HepG2 (cell line): ENCODE measurements around the gene GPR31. TPM values are rescaled to one million over a fixed set of nuclear protein-coding genes. Genes with fewer than 3 reads are reported as not detected.
A peak's percentile ranks its signal among the peaks of the same experiment; 100 is the strongest.
"Not testable (repeated sequence)": the region's sequence is repeated elsewhere in the genome, so short reads cannot be mapped to it uniquely, and the experiment has no call there.

ENCODE experiments used
- ATAC-seq: fragments of 200-7000 bp; cut with Tn5 transposase; 3 replicates; pipeline ENCODE4 v1.9.1; 2020; ENCODE audit warnings: mild to moderate bottlenecking, moderate library complexity
- BruUV-seq: library from RNA; stranded (reverse); fragments of 400-500 nt; replicated peaks from 2 replicates; lab custom pipeline; 2021; lab: Mats Ljungman, UMichigan
- CTCF ChIA-PET: fragments of 300-600 bp; formaldehyde crosslinking; extraction: SDS; loops from one replicate; lab custom pipeline; 2021; ENCODE audit warnings: low total read pairs, inconsistent platforms, low intra/inter-chr PET ratio; lab: Yijun Ruan, JAX
- POLR2A ChIA-PET: fragments of 350-600 bp; sonication (Branson Sonifier 250); formaldehyde crosslinking; loops from one replicate; lab custom pipeline; 2020; ENCODE audit warnings: antibody characterized with exemption, inconsistent platforms; lab: Yijun Ruan, JAX
- DNase-seq: peaks from one replicate; pipeline ENCODE4 v3.0.0-alpha.2; 2015; ENCODE audit warnings: low spot score
- FAIRE-seq: peaks from 3 replicates; lab custom pipeline; 2011; peaks lifted over from hg19 to GRCh38; lab: Jason Lieb, UNC
- H2AFZ ChIP-seq: one replicate; pipeline ENCODE4 v1.6.1; 2011; ENCODE audit warnings: low read length, inconsistent platforms
- H3K27ac ChIP-seq: fragments of 300-600 bp; 3 replicates; pipeline ENCODE4 v1.8.0; 2011; ENCODE audit warnings: mixed run types, mild to moderate bottlenecking, mixed read lengths, low read length, inconsistent platforms; ENCODE audit not compliant: insufficient read depth; ENCODE audit errors: extremely low read length
- H3K27me3 ChIP-seq, 2 experiments: fragments of 200-600 bp in 1 of 2; 2 replicates in 1 of 2; 3 replicates in 1 of 2; pipeline versions ENCODE4 v1.6.0 to v1.8.0; 2011; ENCODE audit warnings: low read length in 2 of 2, mild to moderate bottlenecking in 2 of 2, moderate library complexity in 2 of 2, inconsistent platforms in 1 of 2; ENCODE audit not compliant: insufficient read depth in 2 of 2, control insufficient read depth in 1 of 2
- H3K36me3 ChIP-seq, 2 experiments: fragments of 200-600 bp in 1 of 2; replicated peaks in 1 of 2; 2 replicates in 1 of 2; 3 replicates in 1 of 2; pipeline versions ENCODE4 v1.5.1 to v1.8.0; 2011; ENCODE audit warnings: low read length in 2 of 2, inconsistent platforms in 1 of 2; ENCODE audit not compliant: insufficient read depth in 2 of 2, control insufficient read depth in 1 of 2
- H3K4me1 ChIP-seq: 2 replicates; pipeline ENCODE4 v1.5.1; 2012; ENCODE audit warnings: low read length, inconsistent platforms; ENCODE audit not compliant: insufficient read depth
- H3K4me2 ChIP-seq: 2 replicates; pipeline ENCODE4 v1.6.0; 2011; ENCODE audit warnings: low read depth, low read length, inconsistent platforms
- H3K4me3 ChIP-seq, 3 experiments: fragments of 200-600 bp in 1 of 3; sonication (generic), shearing (Covaris generic) in 1 of 3; replicated peaks in 1 of 3; 2 replicates each; pipeline ENCODE4 v1.5.1; 2011 to 2016; ENCODE audit warnings: low read length in 3 of 3, inconsistent platforms in 2 of 3, low read depth in 2 of 3, mild to moderate bottlenecking in 2 of 3, control low read depth in 1 of 3, mixed read lengths in 1 of 3; ENCODE audit not compliant: insufficient read depth in 1 of 3
- H3K79me2 ChIP-seq: one replicate; pipeline ENCODE4 v1.6.1; 2011; ENCODE audit warnings: low read length, inconsistent platforms; ENCODE audit not compliant: insufficient read depth
- H3K9ac ChIP-seq: 2 replicates; pipeline ENCODE4 v1.6.0; 2011; ENCODE audit warnings: mild to moderate bottlenecking, low read depth, low read length, inconsistent platforms; ENCODE audit not compliant: insufficient read depth
- H3K9me3 ChIP-seq: 2 replicates; pipeline ENCODE4 v1.5.1; 2012; ENCODE audit warnings: mild to moderate bottlenecking, low read length
- H4K20me1 ChIP-seq: 2 replicates; pipeline ENCODE4 v1.6.0; 2011; ENCODE audit warnings: inconsistent platforms, mild to moderate bottlenecking, low read length, moderate library complexity; ENCODE audit not compliant: insufficient read depth
- AHR ChIP-seq: IDR thresholded peaks from 2 replicates; pipeline ENCODE4 v1.6.1; 2018; ENCODE audit warnings: missing genetic modification reagents, missing compliant biosample characterization
- ARHGAP35 ChIP-seq: sonication (generic); formaldehyde crosslinking; IDR thresholded peaks from 2 replicates; pipeline ENCODE4 v1.9.0; 2022; ENCODE audit warnings: mild to moderate bottlenecking, inconsistent platforms, moderate library complexity, missing genetic modification reagents, borderline replicate concordance
- BCL6 ChIP-seq: IDR thresholded peaks from 2 replicates; pipeline ENCODE4 v1.6.1; 2016; ENCODE audit warnings: missing genetic modification reagents, missing compliant biosample characterization
- CBX5 ChIP-seq: sonication (generic); formaldehyde crosslinking; IDR thresholded peaks from 2 replicates; pipeline ENCODE4 v1.4.0; 2020; ENCODE audit warnings: missing genetic modification reagents, borderline replicate concordance
- FOXK1 ChIP-seq: sonication (generic); formaldehyde crosslinking; IDR thresholded peaks from 2 replicates; pipeline ENCODE4 v1.4.0; 2020; ENCODE audit warnings: low read depth, missing genetic modification reagents, borderline replicate concordance
- GABPB1 ChIP-seq: IDR thresholded peaks from 2 replicates; pipeline ENCODE4 v1.6.1; 2016; ENCODE audit warnings: mild to moderate bottlenecking, missing genetic modification reagents, moderate library complexity, missing compliant biosample characterization
- HMG20B ChIP-seq: conservative IDR thresholded peaks from 2 replicates; pipeline ENCODE4 v1.6.1; 2016; ENCODE audit warnings: missing genetic modification reagents, missing compliant biosample characterization
- HMGXB4 ChIP-seq, 2 experiments: sonication (generic) in 1 of 2; formaldehyde crosslinking in 1 of 2; IDR thresholded peaks; 2 replicates each; pipeline versions ENCODE4 v1.4.0 to v1.6.1; 2018 to 2020; ENCODE audit warnings: missing genetic modification reagents in 2 of 2, borderline replicate concordance in 1 of 2, low read depth in 1 of 2, mild to moderate bottlenecking in 1 of 2, missing biosample characterization in 1 of 2
- KAT8 ChIP-seq: IDR thresholded peaks from 2 replicates; pipeline ENCODE4 v1.6.1; 2016; ENCODE audit warnings: missing genetic modification reagents, missing compliant biosample characterization
- KDM5B ChIP-seq: sonication (generic); formaldehyde crosslinking; IDR thresholded peaks from 2 replicates; pipeline ENCODE4 v1.4.0; 2020; ENCODE audit warnings: missing genetic modification reagents, mild to moderate bottlenecking, borderline replicate concordance
- MIER2 ChIP-seq: IDR thresholded peaks from 2 replicates; pipeline ENCODE4 v1.6.1; 2016; ENCODE audit warnings: missing biosample characterization, missing genetic modification reagents
- MXD4 ChIP-seq: IDR thresholded peaks from 2 replicates; pipeline ENCODE4 v1.6.1; 2016; ENCODE audit warnings: mild to moderate bottlenecking, missing biosample characterization, missing genetic modification reagents
- ZBTB38 ChIP-seq: sonication (generic); formaldehyde crosslinking; IDR thresholded peaks from 2 replicates; pipeline ENCODE4 v1.5.1; 2020; ENCODE audit warnings: mild to moderate bottlenecking, missing genetic modification reagents
- ZFP36L2 ChIP-seq: sonication (generic); formaldehyde crosslinking; IDR thresholded peaks from 2 replicates; pipeline ENCODE4 v1.4.0; 2020; ENCODE audit warnings: missing genetic modification reagents
- ZNF768 ChIP-seq: sonication (generic); formaldehyde crosslinking; IDR thresholded peaks from 2 replicates; pipeline ENCODE4 v1.4.0; 2020; ENCODE audit warnings: missing genetic modification reagents
- WGBS: methylation state at CpG from one replicate; pipeline ENCODE4 v1.1.6; 2017; ENCODE audit warnings: low lambda C conversion rate; 5-methylcytosine and 5-hydroxymethylcytosine counted together
- in situ Hi-C: cut with HindIII; loops from 2 replicates; pipeline ENCODE4 v1.10.0; 2017; ENCODE audit warnings: low pct_unique_long_range_greater_than_20kb; ENCODE audit not compliant: extremely low pct_ligation_motif_present
- intact Hi-C: fragments of 100-400 bp; cut with micrococcal nuclease; formaldehyde crosslinking; loops from one replicate; pipeline ENCODE4 v1.10.0; 2022; ENCODE audit not compliant: unreplicated experiment
- polyA plus RNA-seq, 8 experiments: library from polyadenylated mRNA; depleted of rRNA in 3 of 8; stranded (reverse) in 7 of 8; unstranded in 1 of 8; fragments of >200 nt; fragmentation: Illumina TruSeq in 4 of 8; extraction: Trizol in 4 of 8; gene quantifications; 2 replicates each; pipeline versions ENCODE4 v1.2.1 to v1.2.3, GENCODE V29; 2011 to 2016; ENCODE audit warnings: low read depth in 4 of 8, missing spikeins in 1 of 8, mixed read lengths in 1 of 8; ENCODE audit not compliant: insufficient read depth in 1 of 8
- total RNA-seq, 5 experiments: library from RNA; depleted of rRNA; stranded (reverse); fragments of >200 nt; fragmentation: Illumina TruSeq; extraction: Trizol; gene quantifications; 2 replicates each; pipeline ENCODE4 v1.2.3, GENCODE V29; 2016; ENCODE audit warnings: low read depth in 1 of 5
- TF ChIP-seq, protein P1 (sequence below): IDR thresholded peaks from 2 replicates; pipeline ENCODE4 v1.6.1; 2016; ENCODE audit warnings: mild to moderate bottlenecking, missing biosample characterization, missing genetic modification reagents
- TF ChIP-seq, protein P2 (sequence below): sonication (generic); formaldehyde crosslinking; IDR thresholded peaks from 2 replicates; pipeline ENCODE4 v1.8.0; 2022; ENCODE audit warnings: missing genetic modification reagents, mild to moderate bottlenecking, inconsistent platforms, borderline replicate concordance
- TF ChIP-seq, protein P3 (sequence below): sonication (generic); formaldehyde crosslinking; IDR thresholded peaks from 2 replicates; pipeline ENCODE4 v1.4.0; 2020; ENCODE audit warnings: missing genetic modification reagents

Gene GPR31
- total and polyA plus RNA-seq, 2 of the 13 experiments (the other 11 are each of a cell fraction or from before 2014, with no cell fraction given): not detected

GRCh38 chr6:167203261-167204058 lies 45.7 kb upstream of the GPR31 start:
- Histone ChIP-seq H3K27ac (peak overlapping the region; percentile 70), H3K4me3 (0 out of 6 replicates have a peak overlapping the region, but pooled peaks of 1 of the 3 experiments have one; percentile 3), H3K4me2 (0 out of 2 replicates have a peak overlapping the region, but pooled peaks have one; percentile 11), H3K4me1 (peaks cover 63% of the 10 kb centered on the region), H3K9ac (peak overlapping the region; percentile 45)
- H3K27me3 ChIP-seq, in situ Hi-C loops, intact Hi-C loops, H3K79me2 ChIP-seq, H2AFZ ChIP-seq, H3K36me3 ChIP-seq, POLR2A ChIA-PET, H4K20me1 ChIP-seq, CTCF ChIA-PET, H3K9me3 ChIP-seq: not testable (repeated sequence)
- WGBS: 80% methylated on average over 29 of the region's 29 CpGs
- FAIRE-seq (peak; percentile 100), ATAC-seq (peak; percentile 58), DNase-seq (peak; percentile 37)
- BruUV-seq: TSS peak; percentile 99
- 0 out of 2 replicates have a peak, but pooled peaks have one; percentile 57 for TF ChIP-seq KAT8
- TF ChIP-seq, protein P1, sequence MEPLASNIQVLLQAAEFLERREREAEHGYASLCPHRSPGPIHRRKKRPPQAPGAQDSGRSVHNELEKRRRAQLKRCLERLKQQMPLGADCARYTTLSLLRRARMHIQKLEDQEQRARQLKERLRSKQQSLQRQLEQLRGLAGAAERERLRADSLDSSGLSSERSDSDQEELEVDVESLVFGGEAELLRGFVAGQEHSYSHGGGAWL (CRISPR knock-in tag): peak; percentile 64; the same call in 1 of the 2 replicates
- TF ChIP-seq MIER2 (CRISPR knock-in tag): 0 out of 2 replicates have a peak, but pooled peaks have one; percentile 10
- 0 out of 2 replicates have a peak, but pooled peaks have one; percentile 13 for TF ChIP-seq AHR (CRISPR knock-in tag)
- peak; percentile 13; the same call in 1 of the 2 replicates for TF ChIP-seq ZNF768 (CRISPR knock-in tag)
- TF ChIP-seq ARHGAP35 (CRISPR knock-in tag): peak; percentile 27; the same call in 1 of the 2 replicates
- TF ChIP-seq FOXK1 (CRISPR knock-in tag): peak; percentile 48; the same call in 1 of the 2 replicates
- TF ChIP-seq, protein P2, sequence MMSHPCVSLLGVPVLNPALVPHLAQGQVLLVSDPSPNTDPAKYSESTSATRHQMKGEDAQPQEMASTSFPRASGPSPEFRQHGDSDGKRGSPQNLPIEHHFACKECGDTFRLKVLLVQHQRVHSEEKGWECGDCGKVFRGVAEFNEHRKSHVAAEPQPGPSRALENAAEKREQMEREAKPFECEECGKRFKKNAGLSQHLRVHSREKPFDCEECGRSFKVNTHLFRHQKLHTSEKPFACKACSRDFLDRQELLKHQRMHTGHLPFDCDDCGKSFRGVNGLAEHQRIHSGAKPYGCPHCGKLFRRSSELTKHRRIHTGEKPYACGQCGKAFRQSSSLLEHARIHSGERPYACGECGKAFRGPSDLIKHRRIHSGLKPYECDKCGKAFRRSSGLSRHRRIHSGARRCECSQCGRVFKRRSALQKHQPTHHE (CRISPR knock-in tag): 0 out of 2 replicates have a peak, but pooled peaks have one; percentile 51
- 0 out of 2 replicates have a peak, but pooled peaks have one; percentile 31 for TF ChIP-seq MXD4 (CRISPR knock-in tag)
- TF ChIP-seq CBX5: peak; percentile 60; the same call in 1 of the 2 replicates
- TF ChIP-seq ZFP36L2 (CRISPR knock-in tag): 0 out of 2 replicates have a peak, but pooled peaks have one; percentile 19
- peak; percentile 52 for TF ChIP-seq BCL6 (CRISPR knock-in tag)
- TF ChIP-seq KDM5B (CRISPR knock-in tag): peak; percentile 42; the same call in 1 of the 2 replicates
- TF ChIP-seq ZBTB38: peak; percentile 77
- peak; percentile 27; the same call in 1 of the 2 replicates for TF ChIP-seq GABPB1 (CRISPR knock-in tag)
- peak in 1 of 2 experiments; percentile 31; a peak in 1 of 4 replicates for TF ChIP-seq HMGXB4 (CRISPR knock-in tag; IDR thresholded peaks at IDR 0.05; ENCODE audit: borderline replicate concordance in 1 of 2, low read depth in 1 of 2)
- 0 out of 2 replicates have a peak, but pooled peaks have one; percentile 61 for TF ChIP-seq HMG20B (CRISPR knock-in tag)
- TF ChIP-seq, protein P3, sequence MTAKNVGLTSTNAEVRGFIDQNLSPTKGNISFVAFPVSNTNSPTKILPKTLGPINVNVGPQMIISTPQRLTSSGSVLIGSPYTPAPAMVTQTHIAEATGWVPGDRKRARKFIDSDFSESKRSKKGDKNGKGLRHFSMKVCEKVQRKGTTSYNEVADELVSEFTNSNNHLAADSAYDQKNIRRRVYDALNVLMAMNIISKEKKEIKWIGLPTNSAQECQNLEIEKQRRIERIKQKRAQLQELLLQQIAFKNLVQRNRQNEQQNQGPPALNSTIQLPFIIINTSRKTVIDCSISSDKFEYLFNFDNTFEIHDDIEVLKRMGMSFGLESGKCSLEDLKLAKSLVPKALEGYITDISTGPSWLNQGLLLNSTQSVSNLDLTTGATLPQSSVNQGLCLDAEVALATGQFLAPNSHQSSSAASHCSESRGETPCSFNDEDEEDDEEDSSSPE (CRISPR knock-in tag): peak; percentile 14; the same call in 1 of the 2 replicates
